SU-DHL-6 (cell line): ENCODE measurements around the gene TTC38.

Experiments used
- H2AFZ ChIP-seq: fragments of 200-600 bp; sonication (generic); 2 replicates; pipeline ENCODE4 v1.6.1; 2014; ENCODE audit warnings: low read depth, mild to moderate bottlenecking, moderate library complexity, mixed read lengths, antibody characterized with exemption, low read length; ENCODE audit not compliant: severe bottlenecking
- H3F3A ChIP-seq: fragments of 200-600 bp; shearing (Covaris generic); 2 replicates; pipeline ENCODE4 v1.6.0; 2016; ENCODE audit warnings: antibody characterized with exemption, mild to moderate bottlenecking; ENCODE audit not compliant: insufficient read depth
- H3K27ac ChIP-seq: fragments of 200-600 bp; sonication (generic); 2 replicates; pipeline ENCODE4 v1.5.1; 2016; ENCODE audit warnings: low read depth, mild to moderate bottlenecking, low read length, moderate library complexity, mixed read lengths
- H3K27me3 ChIP-seq: fragments of 200-600 bp; sonication (generic), shearing (Covaris generic); 2 replicates; pipeline ENCODE4 v1.6.0; 2014; ENCODE audit warnings: mild to moderate bottlenecking, low read length
- H3K36me3 ChIP-seq: fragments of 200-600 bp; sonication (generic); 2 replicates; pipeline ENCODE4 v1.6.1; 2014; ENCODE audit warnings: mild to moderate bottlenecking, low read length, mixed read lengths
- H3K4me2 ChIP-seq: fragments of 300-600, 200-600 bp; shearing (Covaris generic), sonication (generic); 2 replicates; pipeline ENCODE4 v1.6.0; 2014; ENCODE audit warnings: low read length, low read depth, mild to moderate bottlenecking; ENCODE audit not compliant: poor library complexity, severe bottlenecking
- H3K4me3 ChIP-seq: fragments of 200-600 bp; sonication (generic); 2 replicates; pipeline ENCODE4 v1.5.1; 2014; ENCODE audit warnings: antibody characterized with exemption, low read length, mild to moderate bottlenecking, mixed read lengths; ENCODE audit not compliant: insufficient read depth, poor library complexity, severe bottlenecking
- H3K79me2 ChIP-seq: fragments of 200-600 bp; sonication (generic); 2 replicates; pipeline ENCODE4 v1.6.1; 2014; ENCODE audit warnings: mild to moderate bottlenecking, low read length, moderate library complexity; ENCODE audit not compliant: insufficient read depth
- H3K9ac ChIP-seq: fragments of 200-600 bp; sonication (generic); 2 replicates; pipeline ENCODE4 v1.7.0; 2014; ENCODE audit warnings: mild to moderate bottlenecking, low read length
- H3K9me2 ChIP-seq: fragments of 200-600 bp; sonication (generic); replicated peaks from 2 replicates; pipeline ENCODE4 v1.6.1; 2014; ENCODE audit warnings: low read length; ENCODE audit not compliant: insufficient read depth
- H3K9me3 ChIP-seq: fragments of 200-600 bp; sonication (generic); 2 replicates; pipeline ENCODE4 v1.6.1; 2014; ENCODE audit warnings: low read length, mixed read lengths; ENCODE audit not compliant: insufficient read depth
- H4K20me1 ChIP-seq: fragments of 200-600 bp; sonication (generic); 2 replicates; pipeline ENCODE4 v1.6.1; 2014; ENCODE audit warnings: low read depth, mild to moderate bottlenecking, antibody characterized with exemption, low read length, moderate library complexity, mixed read lengths
- EZH2phosphoT487 ChIP-seq: fragments of 200-600 bp; sonication (generic), shearing (Covaris generic); conservative IDR thresholded peaks from 2 replicates; pipeline ENCODE4 v1.6.1; 2018; ENCODE audit warnings: mild to moderate bottlenecking, antibody characterized with exemption, low read length, moderate library complexity, mixed read lengths
- TF ChIP-seq, protein P1 (sequence below): fragments of 200-600 bp; sonication (generic); IDR thresholded peaks from one replicate; pipeline ENCODE4 v1.5.1; 2017; ENCODE audit warnings: antibody characterized with exemption, mild to moderate bottlenecking, low read length, moderate library complexity; ENCODE audit not compliant: insufficient read depth, poor library complexity, severe bottlenecking

TTC38 gene

DNA sequence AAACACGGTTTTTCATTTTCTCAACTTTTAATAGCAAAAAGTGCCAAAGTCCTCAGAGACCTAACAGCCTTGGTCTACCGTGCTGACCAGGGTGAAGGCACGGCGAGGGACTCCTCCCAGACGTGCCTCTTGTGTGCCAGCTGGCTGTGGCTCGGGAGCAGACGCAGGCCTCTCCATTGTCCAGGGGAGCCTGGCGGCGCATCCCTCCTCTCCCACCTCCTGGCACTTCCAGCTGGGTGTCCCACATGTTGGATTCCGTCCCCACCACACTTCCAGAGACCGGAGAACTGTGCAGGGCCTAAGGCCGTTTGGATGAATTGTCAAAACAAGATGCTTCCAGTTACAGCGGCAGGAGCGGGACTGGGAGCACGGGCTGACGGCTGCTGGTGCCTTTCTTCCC lies 29.3 kb upstream of the TTC38 start:
- H3K9me3 ChIP-seq: no peaks in the 10 kb centered on the region
- H3K36me3 ChIP-seq: no peaks in the 10 kb centered on the region
- H2AFZ ChIP-seq: no peak overlapping the region
- H3K4me2 ChIP-seq: no peak overlapping the region
- no peak overlapping the region for H3K9ac ChIP-seq
- no peak overlapping the region for H3K4me3 ChIP-seq
- no peaks in the 10 kb centered on the region for H3K79me2 ChIP-seq
- no peaks in the 10 kb centered on the region for H3F3A ChIP-seq
- H3K9me2 ChIP-seq: no peaks in the 10 kb centered on the region
- no peaks in the 10 kb centered on the region for H4K20me1 ChIP-seq
- no peak overlapping the region for H3K27ac ChIP-seq
- TF ChIP-seq, protein P1, sequence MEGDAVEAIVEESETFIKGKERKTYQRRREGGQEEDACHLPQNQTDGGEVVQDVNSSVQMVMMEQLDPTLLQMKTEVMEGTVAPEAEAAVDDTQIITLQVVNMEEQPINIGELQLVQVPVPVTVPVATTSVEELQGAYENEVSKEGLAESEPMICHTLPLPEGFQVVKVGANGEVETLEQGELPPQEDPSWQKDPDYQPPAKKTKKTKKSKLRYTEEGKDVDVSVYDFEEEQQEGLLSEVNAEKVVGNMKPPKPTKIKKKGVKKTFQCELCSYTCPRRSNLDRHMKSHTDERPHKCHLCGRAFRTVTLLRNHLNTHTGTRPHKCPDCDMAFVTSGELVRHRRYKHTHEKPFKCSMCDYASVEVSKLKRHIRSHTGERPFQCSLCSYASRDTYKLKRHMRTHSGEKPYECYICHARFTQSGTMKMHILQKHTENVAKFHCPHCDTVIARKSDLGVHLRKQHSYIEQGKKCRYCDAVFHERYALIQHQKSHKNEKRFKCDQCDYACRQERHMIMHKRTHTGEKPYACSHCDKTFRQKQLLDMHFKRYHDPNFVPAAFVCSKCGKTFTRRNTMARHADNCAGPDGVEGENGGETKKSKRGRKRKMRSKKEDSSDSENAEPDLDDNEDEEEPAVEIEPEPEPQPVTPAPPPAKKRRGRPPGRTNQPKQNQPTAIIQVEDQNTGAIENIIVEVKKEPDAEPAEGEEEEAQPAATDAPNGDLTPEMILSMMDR: no peak
- TF ChIP-seq EZH2phosphoT487: no peak
- H3K27me3 ChIP-seq: no peaks in the 10 kb centered on the region

DNA sequence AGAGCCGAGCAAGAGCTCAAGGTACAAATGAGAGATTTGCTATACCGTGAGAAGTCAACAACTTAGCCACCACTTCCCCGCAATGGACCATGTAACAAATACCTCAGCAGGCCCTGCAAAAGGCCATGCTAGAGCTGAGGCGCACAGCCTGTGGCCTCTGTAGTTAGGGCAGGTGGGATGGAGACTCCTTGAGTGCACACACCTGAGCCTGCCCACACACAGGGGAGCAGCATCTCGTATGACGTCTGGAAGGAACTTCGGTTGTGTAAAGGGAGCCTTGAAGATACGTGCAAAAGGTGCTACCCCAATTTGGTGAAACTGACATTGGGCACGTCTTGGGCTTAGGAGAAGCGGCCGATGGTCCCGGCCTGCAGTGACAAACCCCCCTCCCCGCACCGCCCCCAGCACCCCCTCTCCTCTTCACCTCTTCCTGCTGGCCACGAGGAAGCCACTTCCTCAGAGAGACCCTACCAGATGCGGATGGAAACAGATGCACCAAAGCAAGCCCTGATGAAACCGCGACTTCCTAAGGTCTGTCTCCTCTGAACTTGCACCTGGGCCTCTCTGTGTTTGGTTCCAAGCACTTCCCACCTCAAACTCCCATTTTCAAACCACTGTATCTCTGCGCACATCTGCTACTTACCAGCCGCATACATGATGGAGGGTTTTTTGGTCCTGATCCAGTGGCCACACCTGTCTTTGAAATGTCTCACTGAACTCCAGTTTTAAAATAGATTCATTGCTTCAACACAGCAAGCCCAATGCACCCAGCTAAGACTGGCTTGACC lies 28.4 kb upstream of the TTC38 start:
- no peaks in the 10 kb centered on the region for H3K79me2 ChIP-seq
- H3K4me2 ChIP-seq: no peak overlapping the region
- no peaks in the 10 kb centered on the region for H3F3A ChIP-seq
- no peaks in the 10 kb centered on the region for H3K36me3 ChIP-seq
- no peaks in the 10 kb centered on the region for H3K9me2 ChIP-seq
- no peak overlapping the region for H3K4me3 ChIP-seq
- H2AFZ ChIP-seq: no peak overlapping the region
- H3K9me3 ChIP-seq: no peaks in the 10 kb centered on the region
- no peak overlapping the region for H3K9ac ChIP-seq
- H3K27ac ChIP-seq: no peak overlapping the region
- no peaks in the 10 kb centered on the region for H4K20me1 ChIP-seq
- no peaks in the 10 kb centered on the region for H3K27me3 ChIP-seq
- TF ChIP-seq, protein P1: no peak
- TF ChIP-seq EZH2phosphoT487: no peak

DNA sequence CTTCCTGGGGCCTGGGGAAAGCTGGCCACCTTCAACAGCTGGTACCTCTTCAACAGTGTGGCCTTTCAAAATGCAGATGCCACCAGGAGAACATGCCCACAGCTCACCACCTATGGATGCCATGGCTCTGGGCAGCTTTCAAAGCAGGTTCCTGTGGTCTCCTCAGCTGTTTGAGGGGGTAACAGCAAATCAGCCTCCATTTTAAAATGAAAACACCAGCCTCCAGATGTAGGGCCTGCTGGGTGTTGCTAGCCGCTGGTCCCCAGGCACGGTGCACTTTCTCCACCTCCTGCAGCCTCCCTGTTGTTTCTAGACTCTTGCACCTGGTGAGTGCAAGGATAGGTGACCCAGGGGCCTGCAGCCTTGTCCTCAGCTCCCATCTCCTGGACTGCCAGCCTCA lies 27.7 kb upstream of the TTC38 start:
- Histone ChIP-seq H3K36me3 (no peaks in the 10 kb centered on the region), H3F3A (no peaks in the 10 kb centered on the region), H3K9ac (no peak overlapping the region), H4K20me1 (no peaks in the 10 kb centered on the region), H3K79me2 (no peaks in the 10 kb centered on the region), H3K9me3 (no peaks in the 10 kb centered on the region), H3K27me3 (no peaks in the 10 kb centered on the region), H3K9me2 (no peaks in the 10 kb centered on the region), H2AFZ (no peak overlapping the region), H3K27ac (no peak overlapping the region), H3K4me3 (no peak overlapping the region), H3K4me2 (no peak overlapping the region)
- TF ChIP-seq EZH2phosphoT487: no peak
- TF ChIP-seq, protein P1: no peak
